Nephron (organoid): ENCODE measurements around the gene IP6K3.

Source experiments
- H3K27ac Mint-ChIP-seq, 3 experiments: 2 replicates each; pipeline ENCODE4 v1.8.0; 2020; ENCODE audit warnings: mixed read lengths in 3 of 3, mild to moderate bottlenecking in 2 of 3, moderate library complexity in 1 of 3
- H3K27me3 Mint-ChIP-seq: 2 replicates; pipeline ENCODE4 v1.8.0; 2021; ENCODE audit warnings: low read depth, mild to moderate bottlenecking, moderate library complexity, mixed read lengths
- H3K36me3 Mint-ChIP-seq: 2 replicates; pipeline ENCODE4 v1.8.0; 2020; ENCODE audit warnings: low read depth, mixed read lengths
- H3K4me1 Mint-ChIP-seq: 2 replicates; pipeline ENCODE4 v1.8.0; 2020; ENCODE audit warnings: mixed read lengths
- H3K4me3 Mint-ChIP-seq, 3 experiments: 2 replicates each; pipeline ENCODE4 v1.8.0; 2020; ENCODE audit warnings: mild to moderate bottlenecking in 3 of 3, mixed read lengths in 3 of 3, moderate library complexity in 2 of 3
- H3K9me3 Mint-ChIP-seq: 2 replicates; pipeline ENCODE4 v1.8.0; 2020; ENCODE audit warnings: mixed read lengths
- TF ChIP-seq, protein P1 (sequence below), 3 experiments: fragments of 200-600 bp; sonication (generic); IDR thresholded peaks; one replicate each; pipeline ENCODE4 v1.5.0; 2021; ENCODE audit warnings: antibody characterized with exemption in 3 of 3; ENCODE audit not compliant: unreplicated experiment in 3 of 3

The IP6K3 gene

DNA sequence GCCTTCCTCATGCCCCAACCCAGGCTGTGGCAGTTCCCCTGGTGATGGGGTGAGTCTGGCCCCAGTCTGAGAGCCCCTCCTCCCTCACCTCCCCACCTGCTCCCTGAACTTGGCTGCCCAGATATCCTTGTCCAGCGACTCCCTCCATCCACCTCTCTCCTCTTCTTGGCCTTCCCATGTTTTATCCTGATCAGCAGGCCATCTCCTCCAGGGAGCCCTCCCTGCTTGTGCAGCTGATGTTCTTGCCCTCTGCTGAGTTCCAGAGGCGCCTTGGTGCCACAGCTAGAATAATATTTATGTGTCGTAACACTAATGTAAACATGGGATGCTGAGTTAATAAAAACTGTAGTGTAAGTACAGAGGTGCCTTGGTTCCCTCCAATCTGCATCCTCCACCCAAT lies 10.4 kb upstream of the IP6K3 start:
- H3K36me3 Mint-ChIP-seq, result no peaks in the 10 kb centered on the region
- H3K9me3 Mint-ChIP-seq, result no peaks in the 10 kb centered on the region
- H3K27ac Mint-ChIP-seq, result no peak overlapping the region
- H3K27me3 Mint-ChIP-seq, result peaks cover 13% of the 10 kb centered on the region
- H3K4me1 Mint-ChIP-seq, result peaks cover 44% of the 10 kb centered on the region
- no peak overlapping the region for H3K4me3 Mint-ChIP-seq
- TF ChIP-seq, protein P1, sequence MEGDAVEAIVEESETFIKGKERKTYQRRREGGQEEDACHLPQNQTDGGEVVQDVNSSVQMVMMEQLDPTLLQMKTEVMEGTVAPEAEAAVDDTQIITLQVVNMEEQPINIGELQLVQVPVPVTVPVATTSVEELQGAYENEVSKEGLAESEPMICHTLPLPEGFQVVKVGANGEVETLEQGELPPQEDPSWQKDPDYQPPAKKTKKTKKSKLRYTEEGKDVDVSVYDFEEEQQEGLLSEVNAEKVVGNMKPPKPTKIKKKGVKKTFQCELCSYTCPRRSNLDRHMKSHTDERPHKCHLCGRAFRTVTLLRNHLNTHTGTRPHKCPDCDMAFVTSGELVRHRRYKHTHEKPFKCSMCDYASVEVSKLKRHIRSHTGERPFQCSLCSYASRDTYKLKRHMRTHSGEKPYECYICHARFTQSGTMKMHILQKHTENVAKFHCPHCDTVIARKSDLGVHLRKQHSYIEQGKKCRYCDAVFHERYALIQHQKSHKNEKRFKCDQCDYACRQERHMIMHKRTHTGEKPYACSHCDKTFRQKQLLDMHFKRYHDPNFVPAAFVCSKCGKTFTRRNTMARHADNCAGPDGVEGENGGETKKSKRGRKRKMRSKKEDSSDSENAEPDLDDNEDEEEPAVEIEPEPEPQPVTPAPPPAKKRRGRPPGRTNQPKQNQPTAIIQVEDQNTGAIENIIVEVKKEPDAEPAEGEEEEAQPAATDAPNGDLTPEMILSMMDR (IDR thresholded peaks at IDR 0.05; ENCODE audit: unreplicated experiment in 3 of 3), result no peak

DNA sequence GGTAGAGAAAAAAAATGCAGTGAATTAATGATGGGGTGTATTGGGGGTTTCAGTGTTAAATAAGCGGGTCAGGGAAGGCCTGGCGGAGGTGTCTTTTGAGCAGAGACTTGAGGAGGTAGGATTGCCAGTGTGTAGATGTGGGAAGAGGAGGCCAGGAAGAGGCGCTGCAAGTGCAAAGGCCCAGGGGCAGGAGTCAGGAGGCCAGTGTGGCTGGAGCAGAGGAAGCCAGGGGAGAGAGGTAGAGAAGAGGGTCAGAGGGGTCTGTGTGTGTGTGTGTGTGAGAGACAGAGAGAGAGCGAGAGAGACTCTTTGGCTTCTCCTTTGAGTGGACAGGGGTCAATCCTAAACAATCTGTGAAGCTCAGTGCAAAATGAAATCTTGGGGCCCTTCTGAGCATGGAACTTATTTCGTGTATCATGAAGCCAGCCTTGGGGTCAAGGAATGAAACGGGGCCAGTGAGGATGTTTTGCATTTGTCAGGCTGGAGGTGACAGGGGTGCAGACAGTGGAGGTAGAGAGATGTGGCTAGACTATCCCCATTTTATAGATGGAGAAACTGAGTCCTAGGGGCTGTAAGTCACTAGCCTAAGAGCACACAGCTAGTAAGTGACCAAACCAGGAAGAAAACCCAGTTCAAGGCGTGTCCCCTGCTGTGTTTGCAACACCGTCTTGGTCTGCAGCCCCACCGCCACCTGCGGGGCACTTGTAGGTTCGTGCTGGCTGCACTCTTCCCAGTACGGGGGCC lies 9.7 kb upstream of the IP6K3 start:
- no peaks in the 10 kb centered on the region for H3K36me3 Mint-ChIP-seq
- H3K9me3 Mint-ChIP-seq, result no peaks in the 10 kb centered on the region
- H3K4me3 Mint-ChIP-seq, result no peak overlapping the region
- H3K27me3 Mint-ChIP-seq, result peaks cover 13% of the 10 kb centered on the region
- peak overlapping the region in 1 of 3 experiments; percentile 36 for H3K27ac Mint-ChIP-seq
- peaks cover 46% of the 10 kb centered on the region for H3K4me1 Mint-ChIP-seq
- TF ChIP-seq, protein P1 (IDR thresholded peaks at IDR 0.05; ENCODE audit: unreplicated experiment in 3 of 3), result no peak

DNA sequence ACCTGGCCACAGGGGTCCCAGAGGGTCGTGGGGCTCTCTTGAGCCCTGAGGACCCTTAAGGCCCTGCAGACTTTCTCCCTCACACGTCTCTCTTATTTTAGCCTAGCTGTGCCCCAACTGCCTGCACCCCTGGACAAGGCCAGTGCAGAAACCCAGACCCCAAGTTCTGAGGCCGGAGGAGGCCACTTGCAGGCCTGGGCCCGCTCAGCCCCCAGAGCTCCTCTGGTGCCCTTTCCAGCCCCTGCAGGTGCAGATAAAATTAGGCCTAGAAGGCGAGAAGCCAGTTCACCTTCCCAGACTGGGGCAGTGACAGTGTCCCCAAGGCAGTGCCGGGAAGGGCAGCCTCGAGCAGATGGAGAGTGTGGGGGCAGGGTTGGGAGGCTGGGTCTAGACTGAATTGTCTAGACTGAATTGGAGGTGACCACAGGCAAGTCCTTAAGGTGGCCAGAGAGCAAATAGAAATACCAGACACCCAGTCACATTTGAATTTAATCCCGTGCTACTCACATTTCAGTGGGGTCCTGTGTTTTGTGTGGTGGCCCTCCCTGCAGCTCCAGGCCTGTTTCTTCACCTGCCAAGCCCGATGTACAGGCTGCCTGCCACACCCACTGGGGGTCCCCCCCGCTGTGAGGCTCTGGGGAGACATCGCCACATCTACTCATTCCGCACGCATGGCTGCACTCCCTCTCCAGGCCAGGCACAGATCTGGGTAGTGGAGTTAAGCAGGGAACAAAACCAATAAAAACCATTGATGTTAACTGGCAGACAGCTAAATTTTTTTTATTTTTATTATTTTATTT lies 8.6 kb upstream of the IP6K3 start:
- Mint-ChIP-seq H3K27me3 (peaks cover 22% of the 10 kb centered on the region), H3K36me3 (no peaks in the 10 kb centered on the region), H3K4me1 (peaks cover 47% of the 10 kb centered on the region), H3K9me3 (no peaks in the 10 kb centered on the region), H3K27ac (peak overlapping the region in 2 of 3 experiments; percentile 46 to 55), H3K4me3 (no peak overlapping the region)
- TF ChIP-seq, protein P1 (IDR thresholded peaks at IDR 0.05; ENCODE audit: unreplicated experiment in 3 of 3), result no peak

DNA sequence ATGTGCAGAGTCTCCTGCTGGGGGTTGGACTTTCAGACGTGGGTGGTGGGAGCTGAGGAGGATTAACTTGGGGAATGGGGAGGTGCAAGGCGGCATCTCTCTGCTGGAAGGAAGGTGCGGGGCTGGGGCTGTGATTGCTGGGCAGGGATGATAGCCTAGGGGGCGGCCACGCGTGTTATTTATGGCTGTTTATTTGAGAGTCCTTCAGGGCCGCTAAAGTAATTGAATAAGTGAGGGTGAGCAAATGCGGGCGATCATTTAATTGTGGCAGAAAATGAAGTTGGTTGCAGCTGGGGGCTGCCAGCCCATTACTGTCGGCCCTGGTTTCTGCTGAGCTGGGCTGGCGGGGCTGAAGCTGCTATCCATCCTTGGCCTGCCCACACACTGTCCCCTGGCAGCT lies 7.5 kb upstream of the IP6K3 start:
- Mint-ChIP-seq H3K27me3 (peaks cover 29% of the 10 kb centered on the region), H3K4me3 (no peak overlapping the region), H3K9me3 (no peaks in the 10 kb centered on the region), H3K36me3 (no peaks in the 10 kb centered on the region), H3K4me1 (peaks cover 54% of the 10 kb centered on the region), H3K27ac (peak overlapping the region in 1 of 3 experiments; percentile 48)
- TF ChIP-seq, protein P1 (IDR thresholded peaks at IDR 0.05; ENCODE audit: unreplicated experiment in 3 of 3), result no peak

DNA sequence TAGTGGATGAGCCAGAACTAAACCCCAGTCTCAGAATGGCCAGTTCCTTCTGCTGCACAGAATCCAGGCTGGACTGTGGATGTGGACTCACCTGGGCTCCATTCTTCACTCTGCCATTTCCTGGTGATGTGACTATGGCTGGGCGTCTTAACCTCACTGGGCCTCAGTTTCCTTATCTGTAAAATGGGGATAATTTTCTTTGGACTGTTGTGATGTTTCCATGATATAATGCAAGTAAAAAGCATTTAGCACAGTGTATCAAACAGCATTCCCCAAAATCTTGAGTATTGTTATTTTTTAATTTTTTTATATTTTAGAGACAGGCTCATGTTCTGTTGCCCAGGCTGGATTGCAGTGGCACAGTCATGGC lies 5.9 kb upstream of the IP6K3 start:
- Mint-ChIP-seq H3K27me3 (peaks cover 29% of the 10 kb centered on the region), H3K27ac (no peak overlapping the region), H3K4me1 (peaks cover 51% of the 10 kb centered on the region), H3K9me3 (no peaks in the 10 kb centered on the region), H3K36me3 (no peaks in the 10 kb centered on the region), H3K4me3 (no peak overlapping the region)
- TF ChIP-seq, protein P1 (IDR thresholded peaks at IDR 0.05; ENCODE audit: unreplicated experiment in 3 of 3), result no peak
